Esophagus squamous epithelium (tissue), 4 donors: ENCODE data around the gene DENND1A.

Source experiments
- CTCF ChIP-seq, 6 experiments: fragments of 450-650 bp in 4 of 6; fragments of 200-600 bp in 2 of 6; sonication (generic) in 2 of 6; IDR thresholded peaks; one replicate each; pipeline ENCODE4 v1.5.1; 2016 to 2019; ENCODE audit warnings: antibody characterized with exemption in 6 of 6, mild to moderate bottlenecking in 4 of 6, moderate library complexity in 4 of 6
- POLR2A ChIP-seq, 4 donors: fragments of 450-650 bp; IDR thresholded peaks; one replicate each; pipeline ENCODE4 v1.6.1; 2017; ENCODE audit warnings: antibody characterized with exemption in 4 of 4, mild to moderate bottlenecking in 4 of 4, moderate library complexity in 3 of 4

GRCh38 chr9:123534336-123534735 lies 395.6 kb downstream of the DENND1A start:
- TF ChIP-seq POLR2A (IDR thresholded peaks at IDR 0.05) (no peak), CTCF (IDR thresholded peaks at IDR 0.05) (no peak)
